EH (cell line): Measurements from ENCODE around the gene TMEM266.
A peak's percentile ranks its signal among the peaks of the same experiment; 100 is the strongest.

Experiments used
- DNase-seq: peaks from one replicate; pipeline ENCODE4 v3.0.0-alpha.2; 2015; ENCODE audit warnings: low read depth

Gene TMEM266

DNA sequence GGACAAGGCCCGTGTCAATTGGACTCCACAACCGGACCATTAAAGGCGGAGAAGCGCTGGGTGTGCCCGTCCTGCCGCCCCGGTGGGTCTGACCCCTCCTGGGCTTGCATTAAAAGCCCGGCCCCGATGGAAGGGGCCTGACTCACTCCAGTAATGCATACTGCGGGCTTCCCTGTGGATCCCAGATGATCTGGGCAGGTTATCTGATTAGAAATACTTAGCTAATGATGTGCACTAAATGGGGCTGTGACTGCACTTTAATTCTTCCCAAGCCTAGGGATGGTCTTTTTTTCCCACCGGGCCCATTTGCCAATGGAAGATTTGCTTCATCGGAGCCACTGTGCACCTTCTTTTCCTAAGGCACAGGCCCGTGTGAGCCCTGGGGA, 124.9 kb downstream of the TMEM266 start:
- DNase-seq: no peak

DNA sequence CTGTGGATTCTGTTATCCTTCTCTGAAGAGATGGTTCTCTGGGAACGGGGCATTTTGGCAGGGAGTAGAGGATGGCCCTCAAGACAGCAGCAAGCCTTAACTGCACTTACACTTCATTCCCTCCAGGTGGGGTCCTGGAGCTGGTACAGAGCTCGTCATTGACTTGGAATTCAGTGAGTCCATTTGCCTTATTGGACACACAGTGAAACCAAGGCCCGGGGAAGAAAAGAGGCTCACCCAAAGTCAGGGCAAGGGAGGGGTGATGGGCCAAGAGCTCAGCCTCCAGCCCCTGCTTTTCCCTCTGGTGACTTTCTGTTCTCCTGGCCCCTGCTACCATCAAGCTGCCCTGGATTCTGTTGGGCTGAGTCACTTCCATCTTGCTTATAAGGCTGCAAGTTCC, 125.9 kb downstream of the TMEM266 start:
- peak; percentile 89 for DNase-seq

DNA sequence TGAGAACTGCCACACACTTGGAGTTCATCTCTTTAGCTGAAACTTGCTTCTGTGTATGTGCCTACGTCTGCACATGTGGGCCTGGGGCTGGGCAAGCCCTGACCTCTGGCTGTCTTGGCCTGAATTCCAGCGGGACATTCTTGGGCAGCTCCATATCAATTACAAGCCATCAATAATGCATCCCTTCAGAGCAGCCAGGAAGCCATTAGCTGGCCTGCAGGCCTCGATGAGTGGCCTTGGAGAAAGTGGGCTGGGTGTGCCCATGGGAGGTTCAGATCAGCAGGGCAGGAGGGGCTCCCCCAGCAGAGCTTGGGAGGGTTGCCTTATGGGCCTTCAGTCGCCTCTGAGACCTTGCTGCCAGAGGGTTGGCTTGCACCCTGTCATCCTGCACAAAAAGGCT, 127.4 kb downstream of the TMEM266 start:
- DNase-seq: no peak

DNA sequence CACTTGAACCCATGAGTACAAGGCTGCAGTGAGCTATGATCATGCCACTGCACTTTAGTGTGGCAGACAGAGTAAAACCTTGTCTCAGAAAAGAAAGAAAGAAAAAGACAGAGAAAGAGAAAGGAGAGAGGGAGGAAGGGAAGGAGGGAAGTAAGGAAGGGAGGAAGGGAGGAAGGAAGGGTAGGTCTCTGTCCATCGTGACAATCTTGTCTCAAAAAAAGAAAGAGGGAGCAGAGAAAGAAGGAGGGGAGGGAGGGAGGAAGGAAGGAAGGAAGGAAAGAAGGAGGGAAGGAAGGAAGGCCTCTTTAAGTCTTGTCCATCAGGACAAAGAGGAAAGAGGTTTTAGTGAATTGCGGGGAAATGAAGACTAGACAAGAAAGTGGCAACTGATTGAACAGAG, 129.3 kb downstream of the TMEM266 start:
- no peak for DNase-seq

DNA sequence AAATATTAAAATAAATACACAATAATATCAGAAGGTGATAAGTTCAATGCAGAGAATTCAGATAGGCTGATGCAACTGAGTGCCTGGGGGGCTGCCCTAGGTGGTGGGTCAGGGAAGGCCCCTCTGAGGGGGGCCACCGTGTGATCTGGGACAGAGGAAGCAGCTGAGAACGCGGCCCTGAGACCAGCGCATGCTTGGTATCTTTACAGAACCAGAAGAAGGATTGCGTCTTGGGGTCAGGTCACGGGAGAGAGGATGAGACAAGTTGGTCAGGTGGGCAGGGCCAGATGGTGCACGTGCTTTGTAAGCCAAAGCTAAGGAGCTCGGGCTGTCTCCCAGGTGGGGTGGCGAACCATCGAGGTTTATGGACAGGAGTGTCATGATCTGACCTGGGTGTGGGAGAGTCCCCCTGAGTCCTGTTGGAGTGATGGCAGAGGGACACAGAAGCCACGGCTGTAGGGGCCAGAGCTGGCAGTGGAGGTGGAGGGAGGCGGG, 130.3 kb downstream of the TMEM266 start:
- DNase-seq: no peak

DNA sequence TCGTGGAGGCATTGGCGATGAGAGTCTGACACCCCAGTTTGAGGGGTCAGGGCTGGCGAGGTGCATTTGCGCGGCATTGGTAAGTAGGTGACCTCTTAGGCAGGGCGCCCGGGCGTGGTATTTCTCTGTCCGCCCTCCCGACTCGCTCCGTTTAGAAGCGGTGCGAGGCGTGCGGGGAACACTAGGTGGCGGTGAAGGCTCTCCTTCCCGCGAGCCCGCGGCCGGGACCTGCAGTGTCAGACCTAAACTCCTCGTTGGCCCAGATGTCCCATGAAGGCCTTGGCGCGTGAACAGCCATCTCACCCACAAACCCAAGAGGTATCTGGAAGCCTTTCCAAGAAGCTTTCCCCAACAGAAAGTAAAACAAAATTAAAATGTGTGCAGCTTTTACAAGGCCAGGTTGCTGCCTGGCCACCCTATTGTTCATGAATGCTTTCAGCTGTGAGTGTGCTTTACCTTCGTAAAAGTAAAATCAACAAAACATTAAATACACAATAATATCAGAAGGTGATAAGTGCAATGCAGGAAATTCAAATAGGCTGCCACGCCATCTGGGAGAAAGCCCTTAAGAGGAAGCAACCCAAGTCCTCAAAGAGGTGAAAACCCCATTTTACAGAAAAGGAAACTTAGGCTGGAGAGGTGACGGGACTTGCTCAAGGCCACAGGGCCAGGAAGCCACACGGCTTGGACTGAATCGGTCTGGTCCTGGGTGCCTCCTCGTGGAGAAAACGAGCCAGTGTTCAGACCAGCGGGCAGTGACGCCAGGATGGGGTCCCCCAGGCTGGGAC, 131.2 kb downstream of the TMEM266 start:
- peak; percentile 76 for DNase-seq

DNA sequence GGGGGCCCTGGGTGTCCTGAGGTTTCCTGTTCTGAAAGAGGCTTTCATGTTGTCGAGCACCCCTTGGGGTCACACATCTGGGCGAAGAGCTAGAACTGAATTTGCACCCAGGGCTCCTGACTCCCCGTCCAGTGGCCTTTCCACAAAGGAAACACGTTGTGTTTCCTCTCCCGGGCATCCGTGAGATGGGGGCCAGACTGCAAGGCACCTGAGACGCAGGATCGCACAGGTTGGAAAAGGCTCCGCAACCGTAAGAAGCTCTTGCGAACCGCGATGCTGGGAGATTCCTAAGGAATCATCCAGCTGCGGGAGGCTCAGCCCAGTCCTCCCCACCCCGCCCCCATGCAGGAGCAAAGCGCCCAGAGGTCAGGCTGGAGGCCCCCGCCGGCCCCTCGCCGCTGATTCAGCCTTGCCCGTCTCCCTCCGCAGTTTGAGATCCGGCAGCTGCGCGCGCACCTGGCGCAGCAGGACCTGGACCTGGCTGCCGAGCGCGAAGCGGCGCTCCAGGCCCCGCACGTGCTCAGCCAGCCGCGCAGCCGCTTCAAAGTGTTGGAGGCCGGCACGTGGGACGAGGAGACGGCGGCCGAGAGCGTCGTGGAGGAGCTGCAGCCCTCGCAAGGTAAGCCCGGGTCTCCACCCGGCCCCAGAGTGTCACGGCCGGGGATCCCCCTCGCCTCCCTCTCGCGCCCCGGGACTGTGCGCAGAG, 131.9 kb downstream of the TMEM266 start:
- DNase-seq: no peak

DNA sequence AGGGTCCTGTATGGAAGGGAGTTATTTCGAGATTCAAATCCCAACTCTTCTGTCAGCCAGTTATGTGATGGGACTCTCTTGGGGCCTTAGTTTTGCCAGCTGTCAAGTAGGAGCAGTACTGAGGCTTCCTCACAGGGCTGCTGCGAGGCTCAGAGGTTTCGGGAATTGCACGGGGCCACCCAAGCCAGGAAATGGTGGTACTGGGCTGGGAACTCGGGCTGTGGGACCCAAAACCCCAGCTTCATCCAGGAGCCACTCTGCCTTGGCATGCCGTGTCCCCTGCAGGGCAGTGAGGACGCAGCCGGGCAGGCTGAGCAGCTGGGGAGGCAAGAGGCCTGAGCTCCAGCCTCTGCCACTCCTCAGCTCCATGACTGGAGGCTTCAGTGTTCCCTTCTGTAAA, 132.9 kb downstream of the TMEM266 start:
- DNase-seq: no peak

DNA sequence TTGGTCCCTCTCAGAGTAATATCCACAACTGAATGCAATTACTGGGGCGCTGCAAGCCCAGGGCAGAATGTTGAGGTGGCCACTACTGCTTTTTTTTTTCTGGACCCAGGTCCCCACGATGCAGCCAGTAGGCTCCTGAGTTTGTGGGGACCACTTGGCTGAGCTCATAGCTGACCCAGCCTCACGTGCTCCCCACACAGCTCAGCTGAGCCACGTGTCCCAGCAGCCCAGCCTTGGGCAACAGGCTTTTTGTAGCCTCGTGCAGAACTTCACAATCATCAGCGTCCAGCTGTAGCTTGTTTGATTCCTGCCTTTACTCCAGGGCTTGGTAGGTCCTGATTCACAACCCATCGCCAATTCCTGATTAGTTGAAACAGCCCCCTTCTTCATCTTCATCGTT, 134.1 kb downstream of the TMEM266 start:
- DNase-seq: peak; percentile 27

DNA sequence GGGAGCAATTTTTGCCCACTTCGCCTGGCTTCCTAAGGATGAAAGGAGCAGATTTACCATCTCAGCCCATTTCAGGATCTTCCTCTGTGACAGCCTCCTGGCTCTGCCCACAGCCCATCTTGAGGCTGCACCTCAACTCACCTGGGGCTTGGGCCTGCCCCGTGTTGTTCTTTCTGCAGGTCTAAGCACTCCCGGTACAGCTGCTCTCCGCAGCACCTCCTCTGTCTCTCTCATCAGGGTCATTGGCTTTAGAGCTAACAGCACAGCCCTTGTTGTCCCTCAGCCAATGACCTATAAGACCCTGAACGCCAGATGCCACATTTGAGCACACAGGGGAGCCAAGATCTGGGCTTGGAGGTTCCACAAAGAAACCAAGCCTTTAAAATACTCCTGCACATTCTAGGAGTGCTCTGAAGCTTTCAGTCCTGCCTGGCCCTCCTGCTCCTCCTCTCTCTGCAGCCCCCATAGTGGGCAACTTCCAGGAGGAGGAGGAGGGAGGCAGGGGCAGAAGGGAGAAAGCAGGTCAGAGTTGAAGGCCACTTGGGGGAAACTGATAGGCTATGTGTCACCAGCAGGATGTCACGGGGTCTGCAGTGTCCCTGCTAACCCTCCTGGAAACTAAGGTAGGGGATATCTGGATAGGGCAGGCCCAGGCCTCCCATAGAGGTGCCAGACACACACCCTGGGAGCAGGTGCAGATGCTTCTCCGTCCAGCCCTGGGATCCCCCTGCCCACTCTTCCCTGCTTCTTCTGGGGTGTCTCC, 135.9 kb downstream of the TMEM266 start:
- no peak for DNase-seq

DNA sequence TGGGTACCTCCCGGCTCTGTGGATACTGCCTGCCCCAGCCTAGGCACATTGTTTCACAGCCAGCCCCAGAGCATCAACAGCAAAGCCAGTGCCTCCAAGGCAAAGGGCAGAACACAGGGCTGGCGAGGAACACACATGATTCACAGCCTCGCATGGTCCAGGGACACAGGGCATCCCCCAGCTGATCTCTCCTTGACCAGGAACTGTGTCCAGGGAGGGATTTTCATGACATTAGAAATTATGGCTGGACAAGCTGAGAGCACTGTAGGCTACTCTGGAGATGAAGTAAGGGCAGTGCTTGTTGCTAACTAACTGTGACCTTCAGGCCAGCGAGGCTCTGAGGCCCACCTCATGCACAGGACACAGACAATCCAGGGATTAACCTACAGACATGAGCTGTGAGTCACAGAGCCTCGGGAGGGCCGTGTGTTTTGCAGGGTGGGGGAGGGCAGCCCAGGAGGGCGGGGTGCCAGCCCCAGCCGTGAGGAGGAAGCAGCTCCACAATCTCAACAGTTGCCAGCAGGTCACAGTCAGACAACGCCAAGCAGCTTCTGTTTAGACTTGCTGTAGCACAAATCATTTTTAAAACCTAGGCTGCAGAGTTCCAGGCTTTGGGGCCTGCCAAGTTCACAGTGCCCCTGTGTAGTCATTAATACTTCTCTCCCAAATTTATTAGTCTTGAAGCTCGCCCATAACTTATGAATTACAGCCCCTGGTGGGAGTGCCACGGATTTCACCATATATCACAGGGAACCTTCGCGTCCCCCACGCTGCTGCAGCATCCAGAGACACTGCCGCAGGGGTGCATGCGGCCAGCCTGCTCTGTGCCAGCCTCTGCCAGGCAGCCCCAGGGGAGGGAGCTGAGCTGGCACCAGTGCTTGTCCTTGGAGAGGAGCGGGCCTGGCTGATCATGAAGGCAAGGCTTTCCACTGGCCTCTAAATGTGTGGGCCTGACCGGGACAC, 136.8 kb downstream of the TMEM266 start:
- DNase-seq: peak; percentile 93

DNA sequence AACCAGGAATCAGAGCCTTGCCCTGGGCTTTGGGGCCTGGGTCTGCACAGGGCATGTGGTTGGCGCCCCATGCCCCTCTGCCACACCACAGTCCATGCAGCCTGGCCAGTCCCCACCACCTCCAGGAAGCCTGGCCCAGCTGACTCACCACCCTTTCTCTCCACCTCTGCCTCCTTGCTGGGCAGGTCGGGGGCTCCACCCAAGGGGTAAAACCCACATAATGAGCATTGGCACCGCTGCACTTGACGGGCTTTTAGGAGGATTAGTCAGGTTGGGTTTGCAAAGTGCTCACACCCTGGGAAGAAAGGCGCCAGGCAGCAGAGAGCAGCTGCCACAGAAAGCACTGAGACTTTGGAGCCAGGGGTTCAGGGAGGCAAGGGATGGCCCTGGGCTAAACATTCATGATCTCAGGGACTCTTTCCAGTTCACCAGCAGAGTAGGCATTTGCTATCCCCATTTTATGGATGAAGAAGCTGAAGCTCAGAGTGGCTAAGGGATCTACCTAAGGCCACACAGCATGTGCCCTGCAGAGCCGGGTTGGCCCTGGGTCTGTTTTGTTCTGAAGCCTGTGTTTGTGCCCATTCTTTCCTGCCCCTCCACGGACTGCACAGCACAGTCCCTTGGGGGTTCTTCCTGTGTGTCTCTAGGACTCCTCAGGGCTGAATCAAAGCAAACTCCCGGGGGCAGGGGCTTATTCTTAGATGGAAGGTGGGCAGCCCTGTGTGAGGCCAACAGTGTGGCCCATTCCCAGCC, 138.1 kb downstream of the TMEM266 start:
- DNase-seq: no peak

DNA sequence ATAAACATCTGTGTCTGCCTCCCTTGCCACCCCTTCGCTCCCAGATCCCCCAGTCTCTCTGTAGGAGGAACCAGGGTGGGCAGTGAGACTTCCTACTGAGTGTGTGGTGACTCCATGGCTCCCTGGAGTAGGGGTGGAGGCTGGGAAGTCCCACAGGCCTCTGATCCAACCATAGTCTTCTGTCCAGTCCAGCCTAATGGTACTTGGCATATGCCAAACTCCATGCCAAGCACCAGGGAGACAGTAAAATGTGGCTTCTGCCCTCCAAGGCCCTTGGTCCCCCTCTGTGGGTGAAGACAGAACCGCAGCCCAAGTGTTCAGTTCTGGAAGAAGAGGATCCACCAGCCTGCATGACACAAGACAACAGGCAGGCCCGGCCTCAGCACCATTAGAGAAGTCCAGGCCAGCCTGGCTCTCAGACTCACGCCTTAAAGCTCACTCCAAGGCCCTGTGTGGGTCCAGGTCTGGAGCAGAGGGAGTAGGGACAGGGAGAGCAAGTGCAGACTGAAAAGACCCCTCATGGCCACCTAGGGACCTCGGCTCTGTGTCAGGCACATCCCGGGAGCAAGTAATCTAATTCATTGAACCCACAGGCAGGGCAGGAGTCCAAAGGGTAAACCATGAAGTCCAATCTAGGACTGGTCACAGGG, 138.8 kb downstream of the TMEM266 start:
- no peak for DNase-seq

DNA sequence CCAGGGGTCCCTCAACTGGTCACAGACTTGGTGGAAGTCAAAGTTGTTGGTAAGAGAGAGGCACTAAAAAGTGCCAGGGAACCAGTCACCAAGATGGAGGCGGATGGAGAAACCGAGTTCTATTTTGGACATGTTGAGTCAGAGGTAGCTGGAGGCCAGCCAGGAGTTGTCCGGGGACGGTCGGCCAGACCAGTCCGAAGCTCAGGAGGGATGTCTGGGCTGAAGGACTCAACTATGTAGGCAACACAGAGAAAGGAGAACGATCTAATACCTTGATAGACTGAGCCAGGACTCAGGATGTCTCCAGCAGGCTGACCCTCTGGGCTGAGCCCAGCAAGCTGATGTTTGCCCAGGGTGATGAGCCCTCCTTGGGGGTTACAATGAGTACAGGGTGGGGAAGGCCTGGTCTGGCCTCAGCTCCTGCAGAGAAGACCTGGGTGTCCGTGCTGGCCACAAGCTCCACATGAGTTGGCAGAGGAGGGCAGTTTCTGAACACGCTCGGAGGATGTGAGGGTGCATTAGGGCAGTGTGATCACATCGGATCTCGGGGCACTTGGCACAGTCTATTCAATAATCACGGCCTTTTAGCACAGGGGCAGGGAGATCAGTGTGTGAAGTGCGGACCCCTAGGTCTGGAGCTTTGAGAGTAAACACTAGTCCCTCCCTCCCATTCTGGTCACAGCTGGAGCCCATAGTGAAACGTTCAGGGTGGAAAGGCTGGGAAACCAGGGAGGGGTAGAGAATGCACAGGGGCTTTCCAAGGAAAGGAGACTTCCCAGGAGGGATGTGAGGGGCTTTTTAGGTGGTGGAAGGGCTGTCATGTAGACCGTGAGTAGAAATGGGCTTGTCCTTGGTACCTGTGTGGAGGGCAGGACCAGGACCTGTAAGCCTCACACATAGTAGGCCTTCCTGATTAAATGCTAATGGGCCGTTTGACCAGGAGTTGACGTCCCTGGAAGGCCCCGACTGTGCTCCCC, 139.6 kb downstream of the TMEM266 start:
- peak; percentile 91 for DNase-seq

DNA sequence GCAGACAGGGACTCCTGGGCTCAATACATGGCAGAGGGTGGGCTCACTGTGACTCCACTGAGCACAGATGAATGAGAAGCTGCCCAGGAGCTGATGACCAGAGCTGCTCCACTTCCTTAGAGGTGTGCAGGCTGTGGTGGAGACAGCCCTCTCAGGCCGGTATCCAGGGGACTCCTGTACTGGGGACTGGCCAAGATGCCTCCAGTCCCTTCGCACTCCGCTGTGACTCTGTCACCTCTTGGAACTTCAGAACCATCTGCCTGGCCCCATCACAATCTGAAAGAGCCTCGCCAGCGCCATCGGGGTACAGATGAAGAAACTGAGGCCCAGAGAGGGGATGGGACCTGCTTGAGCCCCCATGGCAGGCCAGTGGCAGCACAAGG, 140.3 kb downstream of the TMEM266 start:
- no peak for DNase-seq

DNA sequence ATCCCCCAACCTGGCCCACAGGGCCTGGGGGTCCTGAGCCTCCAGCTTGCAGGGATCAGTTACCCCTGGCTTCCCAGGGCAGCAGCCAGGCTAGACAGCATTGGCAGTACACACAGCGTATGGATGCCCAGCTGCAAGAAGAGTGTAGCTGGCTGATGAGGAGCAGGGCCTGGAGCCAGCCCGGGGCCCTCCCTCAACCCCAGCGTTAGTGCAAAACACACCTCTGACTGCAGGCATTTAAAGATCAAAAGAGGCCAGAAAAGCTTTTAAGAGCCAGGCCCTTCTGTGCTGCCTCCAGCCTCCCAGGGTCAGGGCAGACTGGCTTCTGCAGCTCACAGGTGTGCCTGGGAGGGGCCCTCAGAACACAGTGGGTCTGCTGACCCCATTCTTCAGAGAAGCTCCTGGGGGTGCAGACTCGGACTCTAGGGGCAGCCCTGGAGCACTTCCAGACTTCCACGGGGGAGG, 140.9 kb downstream of the TMEM266 start:
- no peak for DNase-seq

DNA sequence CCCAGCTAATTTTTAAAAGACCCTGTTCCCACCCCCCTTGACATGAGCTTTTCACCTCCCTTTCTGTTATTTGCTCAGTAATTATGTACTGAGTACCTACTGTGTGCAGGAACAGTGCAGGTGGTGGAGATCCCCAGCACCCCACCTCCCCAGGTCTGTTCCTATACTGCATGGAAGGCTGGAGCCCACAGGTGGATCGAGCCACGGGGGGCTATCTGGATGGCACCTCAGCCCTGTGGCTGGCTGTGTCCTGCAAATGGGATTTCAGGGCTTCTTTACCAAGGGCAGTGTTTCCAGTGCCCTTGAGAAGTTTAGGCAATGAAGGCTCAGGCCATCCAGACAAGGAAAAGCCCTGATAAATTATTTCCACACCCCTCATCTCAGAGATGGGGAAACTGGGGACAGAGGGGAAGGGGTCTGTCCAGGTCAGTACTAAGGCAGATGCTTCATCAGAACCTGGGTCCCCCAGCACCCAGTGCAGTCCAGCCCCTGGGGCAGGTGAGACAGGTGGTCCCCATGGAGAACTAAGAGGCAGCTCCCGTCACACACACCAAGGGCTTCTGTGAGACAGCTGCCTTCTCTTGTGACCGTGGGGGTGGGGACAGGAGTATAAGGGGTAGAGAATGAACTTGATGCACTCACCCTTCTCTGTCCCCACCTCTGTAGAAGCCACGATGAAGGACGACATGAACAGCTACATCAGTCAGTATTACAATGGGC, 141.9 kb downstream of the TMEM266 start:
- no peak for DNase-seq

DNA sequence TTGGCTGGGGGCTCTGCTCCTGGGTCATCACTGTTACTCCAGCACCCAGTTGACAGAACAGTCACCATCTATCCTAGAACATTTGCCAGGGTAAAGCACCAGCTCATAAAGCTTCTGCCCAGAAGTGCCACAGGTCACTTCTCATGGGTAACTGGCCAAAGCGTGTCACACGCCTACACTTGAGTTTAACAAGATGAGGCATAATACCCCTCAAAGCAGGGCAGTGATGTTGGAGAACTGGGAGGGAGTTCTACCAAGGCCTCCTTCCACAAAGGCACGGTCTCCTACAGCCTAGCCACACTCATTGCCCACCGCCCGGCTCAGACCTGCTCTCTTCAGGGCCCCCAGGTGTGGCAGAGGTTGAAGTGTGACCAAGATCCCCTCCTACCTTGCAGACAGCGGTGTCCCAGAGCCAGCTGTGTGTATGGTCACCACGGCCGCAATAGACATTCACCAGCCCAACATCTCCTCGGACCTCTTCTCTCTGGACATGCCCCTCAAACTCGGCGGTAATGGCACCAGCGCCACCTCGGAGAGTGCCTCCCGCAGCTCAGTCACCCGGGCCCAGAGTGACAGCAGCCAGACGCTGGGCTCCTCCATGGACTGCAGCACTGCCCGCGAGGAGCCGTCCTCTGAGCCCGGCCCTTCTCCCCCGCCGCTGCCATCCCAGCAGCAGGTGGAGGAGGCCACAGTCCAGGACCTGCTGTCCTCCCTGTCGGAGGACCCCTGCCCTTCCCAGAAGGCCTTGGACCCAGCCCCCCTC, 143.7 kb downstream of the TMEM266 start:
- no peak for DNase-seq
